NCI-H1694 treated with DMSO at 0.1 percent for 48 hours (cell line): ENCODE measurements around the gene LAD1.
A peak's percentile ranks its signal among the peaks of the same experiment; 100 is the strongest.

Source experiments
- DNase-seq: peaks from one replicate; lab custom pipeline; 2025; lab: John Stamatoyannopoulos, UW

LAD1 gene

DNA sequence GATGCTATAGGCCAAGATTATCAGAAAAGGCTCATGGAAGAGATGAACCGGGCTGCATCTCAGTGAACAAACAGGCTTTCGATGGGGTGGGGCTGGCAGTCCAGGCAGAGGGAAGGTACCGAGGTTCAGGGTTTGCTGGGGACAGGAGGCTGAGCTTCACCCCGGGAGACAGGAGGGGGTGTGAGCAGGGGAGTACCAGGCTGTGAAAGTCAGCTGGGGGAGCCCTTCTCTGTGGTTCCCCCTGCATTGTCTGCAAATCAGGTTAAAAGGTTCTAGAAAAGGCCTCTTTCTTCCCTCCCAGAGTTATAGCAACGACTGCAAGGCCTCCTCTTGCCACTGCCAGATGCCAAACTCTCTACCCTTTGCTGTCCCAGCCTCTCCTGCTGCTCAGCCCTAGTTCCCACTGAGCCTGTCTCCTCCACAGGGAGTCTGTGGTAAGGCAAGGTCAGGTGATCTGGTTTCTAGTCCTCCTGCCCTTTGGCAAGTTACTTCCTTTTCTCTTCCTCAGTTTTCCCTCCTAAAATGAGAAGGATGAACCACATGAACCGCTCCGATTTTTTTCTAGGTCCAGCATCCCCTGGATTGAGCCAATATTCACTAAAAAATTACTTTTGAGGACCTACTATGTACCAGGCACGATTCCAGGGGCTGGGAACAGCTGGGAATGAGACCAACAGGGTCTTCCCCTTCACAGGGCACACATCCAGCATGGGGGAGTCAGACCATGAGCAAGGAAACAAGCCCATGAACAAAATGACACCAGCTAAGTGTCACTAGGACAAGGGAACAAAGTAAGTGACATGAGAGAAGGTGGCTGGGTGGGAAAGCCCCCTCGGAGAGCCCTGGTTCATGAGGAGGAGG is 7.2 kb downstream of the LAD1 start:
- DNase-seq = no peak

DNA sequence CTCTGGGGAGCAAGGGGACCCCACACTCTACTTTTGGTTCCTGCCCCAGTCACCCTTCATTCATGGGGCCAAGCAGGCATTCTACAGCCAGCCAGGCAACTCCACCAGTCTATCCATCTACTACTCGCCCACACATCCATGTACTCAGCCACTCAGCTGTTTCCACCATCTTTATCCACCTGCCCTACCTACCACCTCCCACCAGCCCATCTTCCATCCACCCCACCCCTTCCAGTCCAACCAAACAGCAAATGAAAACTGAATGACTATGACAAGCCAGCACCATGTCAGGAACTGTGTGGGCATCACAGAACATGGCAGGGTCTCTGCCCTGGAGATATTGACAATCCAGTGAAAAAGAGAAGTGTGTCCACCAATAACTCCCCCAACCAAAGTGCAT is 7.9 kb downstream of the LAD1 start:
- DNase-seq = no peak

DNA sequence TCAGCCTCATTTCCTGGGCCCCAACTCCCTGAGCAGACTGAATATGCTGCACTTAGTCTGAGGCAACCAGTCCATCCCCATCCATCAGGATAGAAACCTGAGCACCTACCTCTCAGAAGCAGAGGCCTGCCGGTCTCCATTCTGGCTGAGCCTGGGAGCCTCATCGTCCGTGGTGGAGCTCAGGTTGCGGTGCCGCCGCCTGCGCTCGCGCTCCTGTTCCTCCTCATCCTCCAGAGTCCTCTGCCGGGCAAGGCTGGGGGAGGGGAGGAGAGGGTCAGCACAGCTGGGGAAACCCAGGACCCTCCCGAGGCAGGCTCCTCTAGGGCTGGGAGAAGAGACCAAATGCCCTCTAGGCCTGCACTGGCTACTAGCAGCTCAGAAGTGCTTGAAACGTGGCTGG is 10.1 kb downstream of the LAD1 start:
- no peak for DNase-seq

DNA sequence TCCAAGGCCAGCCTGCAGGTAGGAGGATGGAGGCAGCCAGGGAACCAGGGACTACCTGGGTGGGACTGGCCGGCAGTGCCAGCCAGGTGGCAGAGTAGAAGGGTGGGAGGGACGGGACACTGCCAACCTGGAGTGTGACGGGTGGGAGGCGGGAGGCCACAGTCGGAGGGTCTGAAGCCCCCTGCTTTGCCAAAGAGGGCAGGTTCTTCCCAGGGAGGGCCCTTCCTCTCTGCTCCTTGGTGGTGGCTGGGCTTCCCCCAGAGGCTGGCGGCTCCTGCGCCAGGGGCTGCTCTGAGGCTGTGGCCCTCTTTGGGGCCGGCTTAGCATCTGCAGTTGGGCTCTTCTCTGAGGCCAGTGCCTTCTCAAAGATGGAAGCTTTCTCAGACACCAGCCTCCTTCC is 12.9 kb downstream of the LAD1 start:
- DNase-seq = no peak

DNA sequence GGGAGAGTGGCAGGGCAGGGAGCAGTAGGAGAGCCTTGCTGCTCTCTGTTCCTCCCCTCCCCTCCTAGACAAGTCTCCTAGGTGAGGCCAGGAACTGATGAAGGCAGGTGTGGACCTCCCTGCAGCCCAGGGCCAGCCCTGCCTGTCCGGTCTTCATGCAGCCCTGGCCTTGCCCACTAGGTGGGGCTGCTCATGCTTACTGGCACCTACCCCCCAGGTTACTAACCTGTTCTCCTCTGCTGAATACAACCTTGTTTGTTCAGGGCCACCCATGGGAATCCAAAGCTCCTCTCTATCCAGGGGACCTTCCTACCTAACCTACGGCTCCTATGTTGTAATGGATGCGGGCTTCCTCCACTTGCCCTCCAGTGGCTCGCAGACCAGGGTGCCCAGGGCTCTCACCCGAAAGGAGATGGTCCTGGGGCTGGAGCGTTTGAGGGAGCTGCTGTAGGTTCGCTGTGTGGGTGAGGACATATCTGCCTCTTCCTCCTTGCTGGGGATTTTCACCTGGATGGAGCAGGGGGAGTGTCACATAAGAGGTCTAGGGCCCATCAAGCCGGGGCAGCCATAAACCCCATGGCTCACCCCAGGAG is 13.7 kb downstream of the LAD1 start:
- peak; percentile 55 for DNase-seq

DNA sequence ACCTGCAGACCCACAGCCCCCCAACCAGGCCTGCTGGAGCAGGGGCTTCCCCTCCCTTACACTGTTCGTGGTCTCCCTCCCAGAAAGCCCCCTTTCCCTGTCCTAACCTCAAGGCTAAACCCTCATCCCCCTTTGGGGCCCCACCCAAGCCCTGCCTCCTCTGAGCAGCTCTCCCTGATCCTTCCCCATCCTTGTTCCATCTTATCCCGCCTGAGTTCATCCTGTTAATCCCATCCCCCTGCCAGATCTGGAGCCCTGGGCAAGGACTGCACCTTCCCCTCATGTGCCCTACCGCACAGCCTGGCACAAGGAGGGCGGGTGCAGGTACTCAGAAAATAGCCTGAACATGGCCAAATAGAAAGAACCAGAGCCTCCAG is 14.7 kb downstream of the LAD1 start:
- DNase-seq = no peak

DNA sequence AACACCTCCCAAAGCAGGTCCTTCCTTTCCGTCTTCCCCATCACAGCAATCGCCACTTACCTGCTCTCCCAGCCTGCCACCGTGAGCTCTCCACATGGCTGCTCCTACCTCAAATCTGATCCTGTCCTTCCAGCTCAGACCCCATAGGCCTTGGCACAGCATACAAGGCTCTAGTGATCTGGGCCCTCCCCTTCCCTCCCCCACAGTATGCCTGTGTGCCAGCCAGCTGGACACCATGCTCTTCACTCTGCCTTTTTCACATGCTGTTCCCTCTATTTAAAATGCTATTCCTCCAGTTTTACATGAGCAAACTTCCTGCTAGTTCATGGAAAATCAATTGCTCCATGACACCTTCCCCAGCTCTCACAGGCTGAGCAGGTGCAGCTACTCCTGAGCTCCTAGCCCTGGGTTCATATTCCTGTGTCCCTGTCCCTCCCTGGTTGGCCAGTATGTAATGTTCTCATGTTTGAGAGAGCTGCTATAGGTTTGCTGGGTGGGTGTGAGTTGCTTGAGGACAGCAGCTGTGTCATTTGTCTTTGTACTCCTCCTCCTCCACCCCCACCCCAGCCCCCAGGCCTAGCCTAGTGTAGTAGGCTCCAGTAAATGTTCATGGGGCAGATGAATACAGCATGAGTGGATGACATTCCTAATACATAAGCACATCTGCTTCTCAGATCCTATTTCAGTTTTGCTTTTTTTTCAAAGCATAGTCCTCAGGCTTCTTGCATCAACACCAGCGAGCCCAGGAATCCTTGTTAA is 15.3 kb downstream of the LAD1 start:
- peak; percentile 96 for DNase-seq

DNA sequence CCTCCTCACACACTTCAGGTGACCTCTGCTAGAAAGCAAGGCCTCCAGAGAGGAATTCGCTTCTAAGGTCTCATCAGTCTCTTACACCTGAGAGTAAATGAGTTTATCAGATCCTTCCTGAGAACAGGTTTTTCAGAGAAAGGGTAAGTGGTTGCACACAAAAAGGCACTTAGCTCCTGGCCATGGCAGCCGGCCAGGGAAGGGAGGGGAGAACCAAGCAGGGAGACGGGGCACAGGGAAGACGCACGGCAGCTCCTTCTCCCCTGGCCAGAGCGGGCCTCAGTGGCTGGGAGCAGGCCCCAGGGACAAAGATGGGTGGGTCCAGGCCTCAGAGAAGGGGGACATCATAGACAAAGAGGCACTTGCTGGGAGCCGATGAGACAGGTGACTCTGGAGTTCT is 18.0 kb downstream of the LAD1 start:
- DNase-seq = no peak

DNA sequence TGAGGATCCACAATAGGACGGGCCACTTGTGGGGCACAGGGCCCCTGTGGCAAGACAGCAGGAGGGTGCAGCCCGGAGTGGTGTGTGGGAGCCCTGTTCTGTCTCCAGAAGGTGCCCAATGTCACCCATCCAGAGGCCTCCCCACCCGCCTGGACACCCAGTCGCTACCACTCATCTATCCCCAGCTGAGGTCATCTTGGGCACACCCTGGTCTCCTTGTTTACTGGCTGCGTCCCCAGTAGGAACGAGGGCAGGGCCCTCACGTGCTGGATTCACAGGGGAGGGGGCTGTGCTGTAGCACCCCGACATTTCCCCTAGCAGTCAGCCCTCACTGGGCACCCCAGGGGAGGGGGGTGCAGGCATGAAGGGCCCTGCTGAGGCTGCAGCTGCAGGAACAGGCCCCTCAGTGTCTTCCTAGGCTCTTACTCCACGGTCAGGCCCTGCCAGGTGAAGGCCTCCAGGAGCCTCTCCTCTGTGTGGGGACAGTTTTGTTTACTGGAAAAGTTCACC is 19.3 kb downstream of the LAD1 start:
- DNase-seq = no peak

DNA sequence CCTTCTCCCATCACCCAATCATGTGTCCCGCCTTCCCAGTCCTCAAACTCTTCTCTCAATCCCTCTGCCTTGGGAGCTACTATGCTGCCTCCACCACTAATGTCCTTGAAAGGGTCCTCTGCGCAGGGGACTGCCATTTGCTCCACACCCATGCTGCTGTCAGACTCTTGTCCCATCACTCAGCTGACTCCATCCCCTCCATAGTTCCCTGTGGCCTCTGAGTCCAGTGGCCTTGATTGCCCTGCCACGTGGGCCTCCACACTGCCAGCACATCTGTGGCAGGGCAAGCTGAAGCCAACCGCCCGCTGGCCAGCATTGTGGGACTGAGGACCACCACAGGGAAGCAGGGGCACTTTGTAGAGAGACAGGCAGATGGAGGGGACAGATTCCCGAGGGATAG is 20.3 kb downstream of the LAD1 start:
- DNase-seq = no peak

DNA sequence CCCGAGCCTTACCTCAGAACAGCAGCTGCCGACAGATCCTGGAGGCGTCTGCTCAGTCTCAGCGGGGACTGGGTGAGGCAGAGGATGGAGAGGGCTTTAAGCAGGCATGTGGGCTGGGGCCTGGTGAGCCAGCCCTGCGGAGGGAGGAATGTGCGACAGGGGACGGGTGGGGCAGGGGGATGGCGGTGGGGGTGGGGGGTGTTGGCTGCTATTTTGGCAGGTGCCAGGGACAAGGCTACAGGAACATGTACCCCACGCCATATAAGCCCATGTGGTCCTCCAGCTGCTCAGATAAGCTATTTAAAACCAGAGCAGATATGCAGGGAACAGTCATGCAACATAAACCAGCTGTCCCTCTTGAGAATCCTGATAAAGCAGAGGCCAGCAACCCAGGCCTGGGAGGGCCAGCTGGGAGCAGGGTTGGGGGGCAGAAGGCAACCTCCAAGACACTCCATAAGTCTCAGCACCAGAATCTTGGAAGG is 21.5 kb downstream of the LAD1 start, which contains the start of gene TNNT2:
Gene TNNT2 (minus strand): TSS at position 70 of the 482 bp plus-strand sequence. CDS start 4,426 bp downstream, outside the sequence.
- peak; percentile 66 for DNase-seq

DNA sequence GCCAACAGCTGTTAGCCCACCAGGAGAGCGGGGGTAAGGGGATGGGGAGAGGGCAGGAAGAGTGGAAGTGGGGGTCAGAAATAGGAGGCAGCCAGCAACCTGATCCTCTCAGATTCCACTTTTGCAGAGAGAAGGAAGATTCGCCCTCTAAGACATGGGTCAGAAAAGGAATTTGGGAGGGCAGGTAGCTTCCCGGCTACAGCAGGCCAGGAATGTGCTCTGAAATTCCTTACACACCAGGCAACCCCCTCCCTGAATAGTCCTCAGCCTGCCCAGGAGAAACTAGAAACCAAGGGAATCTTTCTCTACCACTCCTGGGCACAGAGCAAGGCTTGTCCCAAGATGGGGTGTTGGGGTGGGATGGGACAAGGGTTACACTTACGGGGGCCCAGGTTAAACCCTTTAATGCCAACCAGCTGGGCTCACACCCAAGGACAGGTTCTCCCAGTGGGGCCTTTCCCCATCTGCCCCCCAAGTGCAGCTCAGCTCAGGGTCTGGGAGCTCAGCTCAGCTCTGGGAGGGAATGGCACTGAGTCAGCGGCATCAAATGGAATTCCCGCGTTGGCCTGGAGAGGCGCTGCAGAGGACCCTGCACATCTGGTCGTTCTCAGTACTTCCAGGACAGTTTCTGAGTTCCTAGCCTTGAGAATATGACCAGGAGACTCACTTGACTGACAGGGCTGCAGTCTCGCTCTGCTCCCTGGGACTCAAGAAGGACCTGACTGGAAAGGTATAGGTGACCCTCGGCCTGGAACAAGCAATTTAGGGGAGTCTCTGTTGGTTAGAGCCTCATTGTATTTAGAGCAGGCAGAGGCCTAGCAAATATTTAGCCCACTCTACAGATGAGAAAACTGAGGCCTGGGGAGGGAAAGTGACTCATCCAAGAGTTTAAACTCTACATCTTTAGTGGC is 22.4 kb downstream of the LAD1 start:
- DNase-seq = peak; percentile 54

DNA sequence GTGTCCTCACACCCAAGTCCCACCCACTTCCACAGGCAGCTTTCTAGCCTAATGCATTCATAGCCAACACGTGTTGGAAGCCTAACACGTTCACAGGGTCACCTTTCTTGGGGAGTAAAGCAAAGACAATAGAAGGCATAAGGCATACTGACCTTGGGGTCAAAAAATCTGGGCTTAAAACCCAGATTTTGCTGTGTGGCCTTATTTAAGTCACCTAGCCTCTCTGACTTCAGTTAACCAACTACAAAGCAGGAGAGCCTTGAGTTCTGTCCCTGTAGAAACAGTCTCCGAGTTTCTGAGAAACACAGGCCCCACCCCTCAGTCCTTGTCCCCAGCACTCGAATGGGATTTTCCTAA is 23.0 kb downstream of the LAD1 start:
- no peak for DNase-seq

DNA sequence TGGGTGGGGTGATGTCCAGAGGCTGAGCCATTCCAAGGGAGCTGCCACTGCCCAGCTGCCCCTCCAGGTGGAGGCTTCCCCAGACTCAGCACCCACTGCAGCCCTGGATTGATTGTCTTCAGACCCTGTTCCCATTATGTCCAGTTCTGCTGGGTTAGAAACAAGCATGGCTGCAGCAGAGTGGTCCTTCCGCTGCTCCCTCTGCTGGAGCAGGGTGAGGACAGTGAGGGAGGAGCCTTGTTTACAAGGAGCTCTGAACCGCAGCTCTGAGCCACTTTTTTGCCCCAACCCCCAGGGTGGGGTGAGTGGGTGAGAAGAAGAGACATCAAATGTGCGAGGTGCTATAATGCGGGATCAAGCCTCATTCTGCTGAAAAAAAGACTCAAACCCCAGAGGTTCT is 24.0 kb downstream of the LAD1 start:
- DNase-seq = no peak

DNA sequence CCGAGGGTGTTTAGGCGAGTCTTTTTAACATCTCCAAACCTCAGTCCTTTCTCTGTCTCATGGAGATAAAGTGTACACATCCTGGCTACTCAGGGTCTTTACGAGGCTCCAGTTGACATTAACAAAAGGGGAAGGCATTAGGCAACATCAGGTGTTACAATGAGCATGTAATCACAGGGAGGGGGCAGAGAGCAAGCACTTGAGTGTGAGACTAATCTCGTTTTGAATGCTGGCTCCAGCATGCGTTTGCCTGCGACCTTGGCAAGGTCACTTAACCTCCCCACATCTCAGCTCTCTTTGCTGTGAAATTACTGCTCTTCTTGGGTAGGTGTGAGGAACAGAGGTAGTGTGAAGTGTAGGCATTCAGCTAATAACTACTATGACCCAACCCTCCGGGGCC is 24.8 kb downstream of the LAD1 start:
- DNase-seq = no peak

DNA sequence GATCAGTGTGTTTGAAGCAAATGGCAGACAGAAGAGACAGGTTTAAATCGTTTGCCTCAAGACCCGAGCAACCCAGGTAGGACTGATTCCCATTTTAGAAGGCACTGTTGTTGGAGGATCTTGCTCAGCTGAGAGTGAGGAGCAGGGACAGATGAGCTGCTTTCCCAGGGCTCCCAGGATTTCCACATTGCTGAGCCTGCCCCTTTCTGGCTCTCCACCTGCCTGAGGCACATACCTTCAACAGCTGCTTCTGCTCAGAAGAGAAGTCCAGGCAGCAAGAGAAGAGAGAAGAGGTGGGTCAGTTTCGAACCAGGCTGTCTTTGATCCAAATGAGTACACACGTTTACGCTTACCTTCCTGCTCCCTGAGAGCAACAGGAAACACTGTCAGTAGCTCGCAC is 27.3 kb downstream of the LAD1 start:
- no peak for DNase-seq

DNA sequence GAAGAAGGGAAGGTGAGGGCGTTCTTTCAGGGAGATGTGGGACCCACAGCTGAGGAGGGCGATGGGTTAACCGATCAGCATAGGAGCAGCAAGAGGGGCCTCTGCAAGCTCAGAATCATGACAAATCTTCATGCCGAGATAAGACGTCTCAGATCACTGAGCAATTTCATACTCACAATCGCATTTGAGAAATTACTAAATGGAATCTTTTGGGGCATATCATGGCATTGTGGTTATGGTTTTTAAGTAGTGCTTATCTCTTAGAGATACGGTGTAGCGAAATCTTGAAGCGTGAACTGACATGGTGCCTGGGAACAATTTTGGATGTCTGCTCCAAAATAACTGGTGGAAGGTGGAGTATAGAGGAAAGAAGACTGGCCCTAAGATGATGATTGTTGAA is 27.8 kb downstream of the LAD1 start:
- no peak for DNase-seq

DNA sequence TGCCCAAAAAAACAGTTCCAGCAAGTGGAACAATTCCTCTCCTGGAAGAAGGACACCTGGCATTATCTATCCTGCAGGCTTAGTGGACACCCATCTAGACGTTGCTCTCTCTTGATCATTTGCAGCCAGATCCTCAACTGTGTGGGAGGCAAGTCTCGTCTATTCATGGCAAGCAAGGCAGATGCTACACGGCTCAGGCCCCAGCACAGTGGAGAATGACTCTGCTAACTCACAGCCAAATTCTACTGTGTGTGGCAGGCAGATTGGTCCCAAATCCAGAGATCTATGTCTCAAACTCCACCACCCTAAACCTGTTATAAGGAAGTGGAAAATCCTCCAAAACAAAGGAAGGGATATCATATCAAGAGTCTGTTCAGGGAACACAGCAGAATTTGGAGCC is 28.6 kb downstream of the LAD1 start:
- DNase-seq = peak; percentile 20

DNA sequence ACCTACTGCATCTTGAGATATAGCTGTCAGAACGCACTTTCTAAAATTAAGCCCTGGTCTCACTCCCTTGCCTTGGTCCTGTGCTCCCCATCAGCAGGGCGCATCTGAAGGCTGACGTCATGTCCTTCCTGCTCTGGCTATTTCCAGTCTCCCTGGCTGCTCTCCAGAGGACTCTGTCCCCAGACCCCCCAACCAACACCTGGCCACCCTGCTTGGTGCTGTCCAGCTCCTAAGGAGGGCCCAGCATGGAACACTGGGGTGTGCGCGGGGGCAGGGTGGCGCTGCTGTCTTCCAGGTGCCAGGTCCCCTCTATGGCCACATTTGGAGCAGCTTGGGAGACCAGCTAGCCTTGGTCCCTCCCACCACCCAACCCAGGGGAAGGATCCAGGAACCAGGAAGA is 29.9 kb downstream of the LAD1 start:
- DNase-seq = no peak

DNA sequence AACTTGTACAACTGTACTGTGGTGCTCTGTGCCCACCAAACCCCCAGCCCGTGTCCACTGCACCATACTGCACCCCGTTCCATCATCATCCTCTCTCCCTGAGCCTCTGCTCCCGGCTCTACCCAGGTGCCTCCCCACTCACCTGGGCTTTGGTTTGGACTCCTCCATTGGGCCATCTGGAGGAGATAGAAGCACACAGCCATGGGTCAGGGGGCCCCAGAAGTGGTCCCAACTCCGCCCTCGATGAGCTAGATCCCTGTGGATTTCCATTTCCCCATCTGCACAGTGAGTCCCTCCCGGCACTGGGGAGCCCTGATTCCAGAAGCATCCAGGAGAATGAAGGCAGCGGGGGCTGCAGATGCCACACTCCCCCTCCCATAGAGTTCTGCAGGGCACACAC is 32.4 kb downstream of the LAD1 start:
- DNase-seq = no peak

DNA sequence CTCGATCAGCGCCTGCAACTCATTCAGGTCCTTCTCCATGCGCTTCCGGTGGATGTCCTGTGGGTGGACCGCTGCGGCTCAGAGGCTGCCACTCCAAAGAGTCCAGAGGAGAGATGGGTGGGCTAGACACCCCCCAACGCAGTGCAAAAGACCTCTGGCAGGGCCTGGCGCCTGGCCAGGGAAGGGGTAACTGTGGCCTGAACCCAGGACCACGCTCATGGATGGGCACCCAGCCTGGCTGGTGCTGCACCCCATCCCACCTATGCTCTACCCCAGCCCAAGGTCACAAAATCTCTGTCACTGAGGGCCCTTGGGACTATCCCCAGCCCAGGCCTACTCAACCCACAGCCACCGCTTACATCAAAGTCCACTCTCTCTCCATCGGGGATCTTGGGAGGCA is 33.9 kb downstream of the LAD1 start:
- no peak for DNase-seq

DNA sequence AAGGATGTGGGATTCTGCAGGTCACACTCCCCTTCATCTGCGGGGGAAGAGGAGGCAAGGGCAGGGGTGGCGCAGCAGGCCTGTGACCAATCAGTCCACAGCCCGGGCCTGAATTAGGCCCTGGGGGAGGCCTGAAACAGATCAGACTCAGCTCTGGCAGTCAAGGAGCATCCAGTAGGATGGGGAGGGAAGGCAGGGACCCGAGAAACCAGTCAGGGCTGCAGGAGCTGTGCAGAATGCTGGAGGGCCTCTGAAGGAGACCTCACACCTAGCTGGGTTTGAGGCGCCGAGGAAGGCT is 34.4 kb downstream of the LAD1 start:
- no peak for DNase-seq
